B cell (primary cell): ENCODE measurements around the gene CCL11. TPM values are rescaled to one million over a fixed set of nuclear protein-coding genes. Genes with fewer than 3 reads are reported as not detected.

ENCODE experiments used
- ATAC-seq: fragments of 200-7000 bp; cut with Tn5 transposase; one replicate; pipeline ENCODE4 v1.10.0; 2021; ENCODE audit warnings: low read depth, mild to moderate bottlenecking, moderate number of reproducible peaks, moderate library complexity
- CTCF ChIA-PET: fragments of 350-600 bp; sonication (Branson Sonifier 250); formaldehyde crosslinking; loops from one replicate; lab custom pipeline; 2021; ENCODE audit warnings: antibody characterized with exemption, inconsistent platforms; lab: Charles Lee
- POLR2A ChIA-PET: fragments of 350-600 bp; sonication (Branson Sonifier 250); formaldehyde crosslinking; loops from one replicate; lab custom pipeline; 2021; ENCODE audit warnings: antibody characterized with exemption; lab: Charles Lee
- DNase-seq: peaks from one replicate; pipeline ENCODE4 v3.0.0; 2013
- H2AFZ ChIP-seq: 2 replicates; pipeline ENCODE4 v1.6.1; 2012; ENCODE audit warnings: mild to moderate bottlenecking, low read depth, low read length; ENCODE audit not compliant: insufficient read depth, poor library complexity, severe bottlenecking
- H3K27ac ChIP-seq, 2 donors: 1 replicate in 1 of 2; 2 replicates in 1 of 2; pipeline ENCODE4 v1.5.1; 2012 to 2013; ENCODE audit warnings: low read length in 2 of 2, mild to moderate bottlenecking in 2 of 2, moderate library complexity in 1 of 2
- H3K27me3 ChIP-seq, 4 experiments: fragments of 200-600 bp in 1 of 4; sonication (generic) in 1 of 4; replicated peaks in 1 of 4; 1 replicate in 2 of 4; 2 replicates in 2 of 4; pipeline versions ENCODE4 v1.6.1 to v1.7.0; 2013 to 2016; ENCODE audit warnings: low read length in 3 of 4, mild to moderate bottlenecking in 2 of 4, mixed read lengths in 1 of 4, moderate library complexity in 1 of 4; ENCODE audit not compliant: insufficient read depth in 4 of 4, control insufficient read depth in 3 of 4; ENCODE audit errors: control extremely low read depth in 1 of 4
- H3K36me3 ChIP-seq, 2 experiments: replicated peaks in 1 of 2; 1 replicate in 1 of 2; 2 replicates in 1 of 2; pipeline versions ENCODE4 v1.6.1 to v1.7.1; 2013; ENCODE audit warnings: low read length in 1 of 2; ENCODE audit not compliant: insufficient read depth in 2 of 2, control insufficient read depth in 1 of 2; ENCODE audit errors: control extremely low read depth in 1 of 2, extremely low read depth in 1 of 2
- H3K4me1 ChIP-seq, 2 donors: fragments of 200-600 bp in 1 of 2; sonication (generic) in 1 of 2; 1 replicate in 1 of 2; 2 replicates in 1 of 2; pipeline versions ENCODE4 v1.5.1 to v1.6.1; 2013 to 2017; ENCODE audit warnings: low read length in 2 of 2; ENCODE audit not compliant: control insufficient read depth in 2 of 2, insufficient read depth in 2 of 2
- H3K4me2 ChIP-seq: replicated peaks from 2 replicates; pipeline ENCODE3; 2012; ENCODE audit warnings: mild to moderate bottlenecking, low read depth, low read length; ENCODE audit not compliant: poor library complexity, severe bottlenecking
- H3K4me3 ChIP-seq, 5 experiments: fragments of 200-600 bp in 1 of 5; sonication (generic) in 1 of 5; 1 replicate in 3 of 5; 2 replicates in 2 of 5; pipeline versions ENCODE4 v1.5.1 to v1.7.0; 2011 to 2016; ENCODE audit warnings: low read length in 4 of 5, mild to moderate bottlenecking in 4 of 5, low read depth in 2 of 5, control low read depth in 1 of 5, moderate library complexity in 1 of 5; ENCODE audit not compliant: insufficient read depth in 1 of 5; ENCODE audit errors: control extremely low read depth in 1 of 5, extremely low read depth in 1 of 5
- H3K79me2 ChIP-seq: fragments of 200-600 bp; sonication (generic); one replicate; pipeline ENCODE4 v1.6.0; 2016; ENCODE audit warnings: low read length; ENCODE audit not compliant: control insufficient read depth, insufficient read depth
- H3K9ac ChIP-seq: fragments of 200-600 bp; sonication (generic); 2 replicates; pipeline ENCODE4 v1.6.1; 2017; ENCODE audit warnings: mild to moderate bottlenecking, low read length, moderate library complexity
- H3K9me3 ChIP-seq, 3 donors: one replicate each; pipeline versions ENCODE4 v1.6.1 to v1.7.1; 2013; ENCODE audit warnings: low read length in 2 of 3; ENCODE audit not compliant: control insufficient read depth in 2 of 3, insufficient read depth in 1 of 3; ENCODE audit errors: control extremely low read depth in 1 of 3
- H4K20me1 ChIP-seq: 2 replicates; pipeline ENCODE4 v1.6.0; 2012; ENCODE audit warnings: mild to moderate bottlenecking, low read length; ENCODE audit not compliant: insufficient read depth, control insufficient read depth, poor library complexity, severe bottlenecking
- H3K27ac Mint-ChIP-seq: one replicate; pipeline ENCODE4 v1.8.0; 2021; ENCODE audit warnings: mixed read lengths
- H3K27me3 Mint-ChIP-seq: one replicate; pipeline ENCODE4 v1.8.0; 2021; ENCODE audit warnings: mixed read lengths
- H3K4me1 Mint-ChIP-seq: one replicate; pipeline ENCODE4 v1.8.0; 2021; ENCODE audit warnings: mixed read lengths
- H3K4me3 Mint-ChIP-seq: one replicate; pipeline ENCODE4 v1.8.0; 2021; ENCODE audit warnings: mixed read lengths
- H3K9me3 Mint-ChIP-seq: one replicate; pipeline ENCODE4 v1.8.0; 2022; ENCODE audit warnings: mixed read lengths; ENCODE audit not compliant: insufficient read depth
- EZH2 ChIP-seq: IDR thresholded peaks from 2 replicates; pipeline ENCODE4 v1.6.1; 2012; ENCODE audit warnings: borderline replicate concordance, low read depth, mild to moderate bottlenecking, moderate library complexity, low read length; ENCODE audit not compliant: insufficient read depth, poor library complexity, severe bottlenecking
- WGBS: methylation state at CpG from one replicate; pipeline ENCODE4 v1.1.5; 2013; ENCODE audit warnings: missing lambda C conversion rate; ENCODE audit not compliant: insufficient coverage; 5-methylcytosine and 5-hydroxymethylcytosine counted together
- intact Hi-C: fragments of 100-400 bp; cut with micrococcal nuclease; formaldehyde crosslinking; loops from one replicate; pipeline ENCODE4 v1.10.0; 2022
- polyA plus RNA-seq: library from polyadenylated mRNA; depleted of rRNA; stranded (reverse); fragments of >200 nt; gene quantifications from 2 replicates; pipeline ENCODE4 v1.2.3, GENCODE V29; 2012
- total RNA-seq, 2 donors: library from RNA; stranded (reverse); fragments of 120-200 nt in 1 of 2; gene quantifications; 1 replicate in 1 of 2; 2 replicates in 1 of 2; pipeline versions ENCODE4 v1.2.3 to v1.2.4, GENCODE V29; 2013 to 2022
- TF ChIP-seq, protein P1 (sequence below): fragments of 200-600 bp; IDR thresholded peaks from one replicate; pipeline ENCODE4 v1.8.0; 2022; ENCODE audit warnings: antibody characterized with exemption, mild to moderate bottlenecking

CCL11 gene
- total and polyA plus RNA-seq, 2 donors (not counting 1 experiment from before 2014, with no cell fraction given), result not detected

- Mint-ChIP-seq H3K27me3 (peaks cover 6% of the 10 kb centered on the region), H3K4me3 (no peak overlapping the region), H3K9me3 (no peaks in the 10 kb centered on the region), H3K4me1 (peaks cover 33% of the 10 kb centered on the region), H3K27ac (no peak overlapping the region)
- Histone ChIP-seq H3K9ac (no peak overlapping the region), H3K4me2 (no peak overlapping the region), H2AFZ (no peak overlapping the region), H3K36me3 (no peaks in the 10 kb centered on the region), H3K27ac (no peak overlapping the region), H3K9me3 (no peaks in the 10 kb centered on the region), H4K20me1 (no peaks in the 10 kb centered on the region), H3K27me3 (peaks cover 0 to 4% (median under 1%) of the 10 kb centered on the region in 4 experiments), H3K4me3 (no peak overlapping the region), H3K4me1 (peaks cover 15 to 26% of the 10 kb centered on the region in 2 donors), H3K79me2 (no peaks in the 10 kb centered on the region)
- no peak for TF ChIP-seq EZH2
- TF ChIP-seq, protein P1, sequence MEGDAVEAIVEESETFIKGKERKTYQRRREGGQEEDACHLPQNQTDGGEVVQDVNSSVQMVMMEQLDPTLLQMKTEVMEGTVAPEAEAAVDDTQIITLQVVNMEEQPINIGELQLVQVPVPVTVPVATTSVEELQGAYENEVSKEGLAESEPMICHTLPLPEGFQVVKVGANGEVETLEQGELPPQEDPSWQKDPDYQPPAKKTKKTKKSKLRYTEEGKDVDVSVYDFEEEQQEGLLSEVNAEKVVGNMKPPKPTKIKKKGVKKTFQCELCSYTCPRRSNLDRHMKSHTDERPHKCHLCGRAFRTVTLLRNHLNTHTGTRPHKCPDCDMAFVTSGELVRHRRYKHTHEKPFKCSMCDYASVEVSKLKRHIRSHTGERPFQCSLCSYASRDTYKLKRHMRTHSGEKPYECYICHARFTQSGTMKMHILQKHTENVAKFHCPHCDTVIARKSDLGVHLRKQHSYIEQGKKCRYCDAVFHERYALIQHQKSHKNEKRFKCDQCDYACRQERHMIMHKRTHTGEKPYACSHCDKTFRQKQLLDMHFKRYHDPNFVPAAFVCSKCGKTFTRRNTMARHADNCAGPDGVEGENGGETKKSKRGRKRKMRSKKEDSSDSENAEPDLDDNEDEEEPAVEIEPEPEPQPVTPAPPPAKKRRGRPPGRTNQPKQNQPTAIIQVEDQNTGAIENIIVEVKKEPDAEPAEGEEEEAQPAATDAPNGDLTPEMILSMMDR, result no peak
- DNase-seq (no peak), ATAC-seq (no peak)
- POLR2A ChIA-PET, result no interaction called here
- WGBS, result 100% methylated on average over 1 of the region's 3 CpGs
- intact Hi-C loops, result no loop called here
- CTCF ChIA-PET, result no interaction called here
Observed at GRCh38 chr17:34237458-34237857, 48.1 kb upstream of the CCL11 start.

DNA sequence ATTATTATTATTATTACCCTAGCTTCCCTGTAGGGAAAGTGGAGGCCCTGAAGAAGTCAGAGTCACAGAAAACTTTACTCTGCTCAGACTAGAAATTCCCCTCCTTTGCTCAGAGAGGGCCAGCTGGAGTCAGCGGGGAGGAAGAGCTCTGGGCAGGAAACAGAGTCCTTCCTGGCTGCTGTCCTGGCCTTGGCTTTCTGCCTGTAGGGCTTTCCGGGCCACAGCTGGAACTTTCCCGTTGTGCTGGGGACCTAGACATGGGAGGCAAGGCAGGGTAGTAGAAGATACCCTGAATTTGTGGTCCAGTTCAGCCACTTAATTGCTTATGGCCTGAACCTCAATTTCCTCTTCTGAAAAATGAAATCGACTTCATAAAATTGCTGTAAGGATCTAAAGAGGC, 44.5 kb upstream of the CCL11 start:
- H3K27ac Mint-ChIP-seq, result no peak overlapping the region
- no peak overlapping the region for H3K4me2 ChIP-seq

More for the DNA sequence above, 44.5 kb upstream of the CCL11 start:
- ATAC-seq (no peak), DNase-seq (no peak)
- TF ChIP-seq, protein P1, result no peak
- no peak for TF ChIP-seq EZH2
- 15% methylated on average over 3 of the region's 4 CpGs for WGBS
- H2AFZ ChIP-seq, result no peak overlapping the region
- Mint-ChIP-seq H3K4me1 (peaks cover 27% of the 10 kb centered on the region), H3K27me3 (no peaks in the 10 kb centered on the region), H3K4me3 (no peak overlapping the region), H3K9me3 (no peaks in the 10 kb centered on the region)
- intact Hi-C loops, result no loop called here
- peaks cover 29 to 37% of the 10 kb centered on the region in 2 donors for H3K4me1 ChIP-seq
- no peaks in the 10 kb centered on the region for H4K20me1 ChIP-seq
- no peak overlapping the region for H3K4me3 ChIP-seq
- H3K79me2 ChIP-seq, result no peaks in the 10 kb centered on the region
- no peaks in the 10 kb centered on the region for H3K36me3 ChIP-seq
- H3K27me3 ChIP-seq, result no peaks in the 10 kb centered on the region
- no peak overlapping the region for H3K9ac ChIP-seq
- H3K27ac ChIP-seq, result no peak overlapping the region
- ChIA-PET CTCF (interaction anchor here (0.8 to 1.5 kb wide), 3 partner anchors 40 to 1364 kb away, joined by 3 to 5 read pairs (median 5); partner anchors contain the start of gene MYO1D), POLR2A (no interaction called here)
- H3K9me3 ChIP-seq, result no peaks in the 10 kb centered on the region
